GM18511 (cell line): ENCODE measurements around the gene MYH16.
"Not testable (repeated sequence)": the region's sequence is repeated elsewhere in the genome, so short reads cannot be mapped to it uniquely, and the experiment has no call there.

Experiments used
- ATAC-seq: cut with Tn5 transposase; IDR thresholded peaks from one replicate; pipeline ENCODE4 v1.9.1; 2021; ENCODE audit warnings: mild to moderate bottlenecking, moderate library complexity; ENCODE audit not compliant: unreplicated experiment

MYH16 gene

GRCh38 chr7:99301496-99301895, 28.9 kb downstream of the MYH16 start:
- ATAC-seq = no peak

DNA sequence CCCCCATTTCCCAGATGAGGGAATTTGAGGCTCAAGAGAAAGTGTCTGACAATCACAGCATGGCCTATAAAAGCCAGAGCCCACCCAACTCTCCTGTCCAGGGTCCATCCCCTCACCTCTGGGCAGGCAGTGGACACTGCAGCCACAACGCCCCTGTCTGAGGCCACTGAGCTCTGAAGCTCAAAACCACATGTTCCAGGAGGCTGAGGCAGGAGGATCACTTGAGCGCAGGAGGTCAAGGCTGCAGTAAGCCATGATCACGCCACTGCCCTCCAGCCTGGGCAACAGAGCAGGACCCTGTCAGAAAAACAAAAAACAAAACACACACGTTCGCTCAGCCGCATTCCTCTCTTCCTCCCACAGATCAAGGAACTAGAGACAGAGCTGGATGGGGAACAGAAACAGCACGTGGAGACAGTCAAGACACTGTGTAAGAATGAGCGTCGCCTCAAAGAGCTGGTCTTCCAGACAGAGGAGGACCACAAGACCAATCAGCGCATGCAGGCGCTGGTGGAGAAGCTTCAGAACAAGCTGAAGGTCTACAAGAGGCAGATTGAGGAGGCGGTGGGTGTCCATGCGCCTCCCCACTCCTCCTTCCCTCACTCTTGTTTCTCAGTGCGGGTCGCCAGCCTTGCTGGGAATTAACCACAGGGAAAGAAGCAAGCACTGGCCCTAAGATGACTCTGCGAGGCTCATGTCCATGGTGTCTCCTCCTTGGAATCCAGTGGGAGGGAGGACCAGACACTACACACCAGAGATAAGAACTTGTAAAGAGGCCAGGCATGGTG, 33.0 kb downstream of the MYH16 start:
- no peak for ATAC-seq

- no peak for ATAC-seq
These were observed 35.9 kb downstream of the MYH16 start for GRCh38 chr7:99308461-99309074.

DNA sequence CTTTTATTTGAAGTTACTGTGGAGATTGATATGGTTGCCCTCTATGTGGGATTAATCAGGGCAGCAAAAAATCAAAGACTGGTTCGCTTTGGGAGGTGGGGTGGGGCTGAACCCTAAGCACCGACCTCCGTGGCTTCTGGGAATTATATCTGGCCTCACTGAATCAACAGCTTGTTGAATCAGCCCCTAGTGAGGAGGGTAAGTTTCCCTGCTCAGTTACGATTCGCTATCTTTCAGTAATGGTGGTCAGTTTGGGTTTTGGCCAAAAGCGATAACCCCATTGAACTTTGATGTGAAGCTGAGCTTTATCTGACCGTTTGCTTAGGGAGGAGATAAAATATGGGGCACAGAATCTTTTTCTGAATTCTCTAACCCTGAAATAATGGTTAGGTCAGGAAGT, 36.5 kb downstream of the MYH16 start:
- no peak for ATAC-seq

GRCh38 chr7:99310004-99310403, 37.4 kb downstream of the MYH16 start:
- ATAC-seq = no peak

- no peak for ATAC-seq
These were observed 39.1 kb downstream of the MYH16 start for GRCh38 chr7:99311702-99312101.

GRCh38 chr7:99312316-99313203, 39.9 kb downstream of the MYH16 start:
- peak; percentile 48 for ATAC-seq

DNA sequence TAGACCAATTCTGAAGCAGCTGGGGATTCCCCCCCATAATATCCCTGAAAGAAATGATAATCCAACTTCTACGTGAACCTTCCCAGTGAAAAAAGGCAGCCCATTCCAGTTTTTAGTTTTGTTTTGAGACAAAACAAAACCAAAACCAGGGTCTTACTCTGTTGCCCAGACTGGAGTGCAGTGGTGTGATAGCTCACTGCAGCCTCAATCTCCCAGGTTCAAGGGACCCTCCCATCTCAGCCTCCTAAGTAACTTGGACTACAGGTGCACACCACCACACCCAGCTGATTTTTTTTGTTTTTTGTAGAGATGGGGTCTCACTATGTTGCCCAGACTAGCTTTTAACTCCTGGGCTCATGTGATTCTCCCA, 40.5 kb downstream of the MYH16 start:
- no peak for ATAC-seq

DNA sequence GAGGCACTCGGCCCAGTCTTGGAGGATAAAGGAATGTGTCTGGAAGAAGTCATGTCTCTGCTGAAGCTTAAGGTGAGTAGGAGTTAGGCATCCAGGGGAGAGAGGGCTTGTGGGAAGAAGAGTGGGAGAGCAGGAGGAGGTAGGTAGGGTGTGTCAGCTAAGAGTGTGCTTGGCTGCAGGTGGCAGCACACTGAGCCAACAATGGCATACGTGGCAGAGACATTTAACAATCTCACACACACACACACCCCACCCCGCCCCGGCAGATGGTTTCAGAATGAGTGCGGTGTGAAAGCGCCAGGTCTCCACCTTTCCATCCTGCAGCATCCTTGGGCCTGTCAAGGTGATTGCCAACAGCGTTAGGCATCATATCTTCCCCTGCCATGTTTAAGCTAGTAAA, 41.9 kb downstream of the MYH16 start:
- ATAC-seq = no peak

GRCh38 chr7:99320371-99320770, 47.7 kb downstream of the MYH16 start:
- no peak for ATAC-seq

- not testable (repeated sequence) for ATAC-seq
These were observed 50.0 kb downstream of the MYH16 start for GRCh38 chr7:99322659-99323058.

- ATAC-seq = no peak
These were observed 51.9 kb downstream of the MYH16 start for GRCh38 chr7:99324559-99324958.

DNA sequence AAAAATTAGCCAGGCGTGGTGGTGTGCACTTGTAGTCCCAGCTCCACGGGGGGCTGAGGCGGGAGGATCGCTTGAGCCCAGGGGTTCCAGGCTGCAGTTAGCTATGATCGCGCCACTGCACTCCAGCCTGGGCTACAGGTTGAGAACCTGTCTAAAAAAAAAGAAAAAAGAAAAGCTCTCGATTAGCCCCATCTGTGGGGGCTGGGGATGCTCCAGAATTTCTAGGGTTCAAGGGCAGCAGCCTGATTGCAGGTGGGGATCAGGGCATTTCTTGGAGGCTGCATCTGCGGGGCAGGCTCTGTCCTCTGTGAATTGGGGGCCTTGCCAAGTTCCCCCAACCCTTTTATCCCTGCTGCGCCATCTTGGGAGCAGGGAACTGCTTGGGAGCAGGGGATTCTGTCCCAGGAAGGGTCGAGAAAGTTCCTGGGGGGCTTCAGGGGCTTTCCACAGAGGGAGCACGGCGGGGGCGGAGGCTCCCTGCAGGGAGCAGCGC, 52.4 kb downstream of the MYH16 start:
- ATAC-seq = no peak

- ATAC-seq = peak; percentile 88
These were observed 53.2 kb downstream of the MYH16 start, which contains the start of gene ARPC1A for GRCh38 chr7:99325592-99326407. Gene ARPC1A, plus strand, starts transcription at chr7:99325898. Its CDS starts 7,456 bp downstream, at chr7:99333354.

GRCh38 chr7:99326408-99326782, 53.8 kb downstream of the MYH16 start:
- ATAC-seq = no peak

DNA sequence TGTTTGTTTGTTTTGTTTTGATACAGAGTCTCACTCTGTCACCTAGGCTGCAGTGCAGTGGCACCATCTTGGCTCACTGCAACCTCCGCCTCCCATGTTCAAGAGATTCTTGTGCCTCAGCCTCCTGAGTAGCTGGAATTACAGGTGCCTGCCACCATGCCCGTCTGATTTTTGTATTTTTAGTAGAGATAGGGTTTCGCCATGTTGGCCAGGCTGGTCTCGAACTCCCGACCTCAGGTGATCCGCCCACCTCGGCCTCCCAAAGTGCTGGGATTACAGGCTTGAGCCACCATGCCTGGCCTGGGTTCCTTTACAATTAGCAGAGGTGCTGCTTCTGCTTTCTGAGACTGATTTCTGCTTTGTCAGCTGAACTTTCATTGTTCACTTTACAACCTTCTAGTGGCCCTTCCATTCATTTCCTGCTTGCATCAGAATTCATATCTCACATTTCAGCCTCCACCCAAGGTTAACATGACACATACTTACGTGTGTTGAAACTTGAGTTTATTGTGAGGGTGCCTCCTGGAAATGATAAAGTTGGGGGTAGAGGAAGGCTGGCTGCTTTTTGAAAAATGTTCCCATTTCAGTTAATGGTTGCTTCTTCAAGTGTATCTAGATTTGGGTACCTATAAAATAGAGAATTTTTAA, 57.8 kb downstream of the MYH16 start:
- not testable (repeated sequence) for ATAC-seq

DNA sequence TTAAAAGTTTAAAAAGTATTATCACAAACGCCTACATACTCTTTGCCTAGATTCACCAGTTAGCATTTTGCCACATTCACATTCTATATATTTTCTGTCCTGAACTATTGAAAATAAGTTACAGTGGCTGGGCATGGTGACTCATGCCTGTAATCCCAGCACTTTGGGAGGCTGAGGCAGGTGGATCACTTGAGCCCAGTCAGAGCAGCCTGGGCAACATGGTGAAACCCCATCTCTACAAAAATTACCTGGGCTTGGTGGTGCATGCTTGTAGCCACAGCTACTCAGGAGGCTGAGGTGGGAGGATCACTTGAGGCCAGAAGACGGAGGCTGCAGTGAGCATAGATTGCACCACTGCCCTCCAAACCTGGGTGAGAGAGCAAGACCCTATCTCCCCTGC, 58.4 kb downstream of the MYH16 start:
- ATAC-seq = no peak

DNA sequence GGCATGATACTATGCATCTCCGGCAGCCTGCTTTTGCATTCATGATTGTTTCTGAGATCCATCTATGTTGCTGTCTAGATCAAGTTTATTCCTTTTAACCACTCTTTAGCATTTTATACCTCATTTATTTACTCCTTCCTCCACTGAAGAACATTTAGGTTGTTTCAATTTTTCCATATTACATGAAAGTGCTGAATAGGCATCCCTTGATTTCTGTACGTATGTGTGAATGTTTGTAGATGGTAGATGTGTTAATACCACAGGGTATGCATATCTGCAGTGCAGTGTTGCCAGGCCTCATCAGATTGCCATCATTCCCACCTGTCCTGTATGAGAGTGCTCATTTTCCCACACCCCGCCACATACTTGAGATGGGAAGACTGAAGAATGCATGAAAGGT, 67.0 kb downstream of the MYH16 start:
- ATAC-seq = no peak

DNA sequence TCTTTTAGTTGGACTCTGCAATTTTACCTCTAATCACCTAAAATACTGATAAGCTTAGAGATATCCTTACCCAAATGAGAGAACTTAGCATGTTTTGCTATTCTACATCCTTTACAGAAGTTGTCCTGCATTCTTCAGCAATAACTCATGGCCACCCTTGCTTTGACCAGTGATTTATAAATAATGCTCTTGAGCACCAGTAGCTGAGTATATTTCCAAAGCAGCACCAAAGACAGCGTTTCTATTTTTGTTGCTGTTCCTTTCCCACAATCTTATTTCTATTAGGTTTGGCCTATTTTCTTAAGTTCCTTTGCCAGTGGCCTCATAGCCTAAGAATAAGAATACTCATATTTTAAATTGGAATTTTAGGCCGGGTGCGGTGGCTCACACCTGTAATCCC, 68.0 kb downstream of the MYH16 start:
- no peak for ATAC-seq

DNA sequence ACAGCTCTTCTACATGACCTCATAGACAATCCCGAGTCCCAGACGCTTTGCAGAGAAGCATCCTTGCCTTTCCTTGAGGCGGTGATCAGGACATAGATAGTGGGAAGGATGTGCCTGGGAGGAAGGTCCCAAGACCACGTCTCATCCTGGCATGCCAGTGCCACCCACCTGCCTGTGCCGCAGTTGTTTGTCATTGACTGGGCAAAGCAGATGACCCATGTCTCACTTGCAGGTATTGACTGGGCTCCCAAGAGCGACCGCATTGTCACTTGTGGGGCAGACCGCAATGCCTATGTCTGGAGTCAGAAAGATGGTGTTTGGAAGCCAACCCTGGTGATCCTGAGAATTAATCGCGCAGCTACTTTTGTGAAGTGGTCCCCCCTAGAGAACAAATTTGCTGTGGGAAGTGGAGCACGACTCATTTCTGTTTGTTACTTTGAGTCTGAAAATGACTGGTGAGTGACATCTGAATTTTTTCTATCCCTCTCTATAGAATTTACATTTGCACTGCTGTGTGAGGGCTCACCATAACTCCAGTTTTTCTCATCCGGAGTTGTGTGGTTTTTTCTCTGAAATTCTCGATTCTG, 71.5 kb downstream of the MYH16 start:
- ATAC-seq = no peak
